RCC 7860 (cell line): Measurements from ENCODE around the gene HAUS1.
"Not testable (repeated sequence)": the region's sequence is repeated elsewhere in the genome, so short reads cannot be mapped to it uniquely, and the experiment has no call there.

Source experiments
- DNase-seq: peaks from one replicate; pipeline ENCODE4 v3.0.0-alpha.2; 2015; ENCODE audit warnings: low spot score
- FAIRE-seq: peaks from 2 replicates; lab custom pipeline; 2012; peaks lifted over from hg19 to GRCh38; lab: Jason Lieb, UNC

HAUS1 gene

DNA sequence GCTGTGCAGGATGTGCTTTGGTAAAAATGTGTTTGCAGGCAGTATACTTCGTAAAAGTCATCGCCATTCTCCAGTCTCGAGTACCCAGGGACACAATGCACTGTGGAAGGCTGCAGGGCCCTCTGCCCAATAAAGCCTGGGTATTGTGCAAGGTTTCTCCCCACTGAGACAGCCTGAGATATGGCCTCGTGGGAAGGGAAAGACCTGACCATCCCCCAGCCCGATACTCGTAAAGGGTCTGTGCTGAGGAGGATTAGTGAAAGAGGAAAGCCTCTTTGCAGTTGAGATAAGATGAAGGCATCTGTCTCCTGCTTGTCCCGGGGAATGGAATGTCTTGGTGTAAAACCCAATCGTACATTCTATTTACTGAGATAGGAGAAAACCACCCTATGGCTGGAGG, 15.7 kb upstream of the HAUS1 start:
- FAIRE-seq, DNase-seq: not testable (repeated sequence)

DNA sequence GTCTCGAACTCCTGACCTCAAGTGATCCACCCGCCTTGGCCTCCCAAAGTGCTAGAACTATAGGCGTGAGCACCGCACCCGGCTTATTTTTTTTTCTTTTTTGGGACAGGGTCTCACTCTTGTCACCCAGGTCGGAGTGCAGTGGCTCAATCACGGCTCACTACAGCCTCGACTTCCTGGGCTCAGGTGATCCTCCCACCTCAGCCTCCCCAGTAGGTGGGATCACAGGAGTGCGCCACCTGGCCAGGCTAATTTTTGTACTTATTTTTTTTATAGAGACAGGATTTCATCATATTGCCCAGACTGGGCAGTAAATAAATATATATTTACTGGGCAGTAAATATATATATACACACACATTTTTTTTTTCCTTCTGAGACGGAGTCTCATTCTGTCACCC, 8.7 kb upstream of the HAUS1 start:
- FAIRE-seq (no peak), DNase-seq (no peak)

DNA sequence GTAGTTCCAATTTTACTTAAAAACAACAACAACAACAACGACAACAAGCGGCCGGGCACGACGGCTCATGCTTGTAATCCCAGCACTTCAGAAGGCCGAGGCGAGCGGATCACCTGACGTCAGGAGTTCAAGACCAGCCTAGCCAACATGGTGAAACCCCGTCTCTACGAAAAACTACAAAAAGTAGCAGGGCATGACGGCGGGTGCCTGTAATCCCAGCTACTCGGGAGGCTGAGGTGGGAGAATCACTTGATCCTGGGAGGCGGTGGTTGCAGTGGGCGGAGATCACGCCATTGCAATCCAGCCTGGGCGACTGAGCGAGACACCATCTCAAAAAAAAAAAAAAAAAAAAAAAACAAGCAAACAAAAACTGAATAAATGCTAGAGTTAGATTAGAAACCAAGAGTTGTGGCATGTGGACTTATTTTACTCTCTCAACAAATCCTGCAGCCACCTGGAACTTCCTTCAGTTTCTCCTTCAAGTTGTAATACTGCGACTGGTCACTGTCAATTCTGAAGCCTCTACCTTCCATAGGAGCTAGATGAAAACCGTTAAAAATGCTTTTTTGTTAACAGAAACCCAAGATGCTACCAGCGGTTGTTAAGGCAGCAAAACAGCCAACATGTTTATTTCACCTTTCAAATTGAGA, 7.4 kb upstream of the HAUS1 start:
- DNase-seq (no peak), FAIRE-seq (no peak)

DNA sequence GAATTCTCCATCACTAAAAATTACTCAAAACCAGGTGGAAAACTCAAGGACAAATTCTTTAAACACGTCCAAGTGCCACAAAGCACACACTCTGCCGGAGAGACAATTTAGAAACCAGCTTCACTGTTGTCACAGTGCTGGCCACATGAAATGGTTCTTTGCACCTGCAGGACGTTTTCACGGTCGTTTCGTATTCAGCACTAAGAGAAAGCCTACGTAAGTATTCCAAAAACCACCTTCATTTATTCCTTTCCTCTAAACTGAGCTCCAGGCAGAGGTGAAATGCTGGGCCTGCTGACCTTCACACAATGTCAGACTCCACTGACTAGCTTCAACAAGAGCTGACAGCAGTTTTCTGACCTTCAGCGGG, 6.8 kb upstream of the HAUS1 start:
- DNase-seq (no peak), FAIRE-seq (no peak)

DNA sequence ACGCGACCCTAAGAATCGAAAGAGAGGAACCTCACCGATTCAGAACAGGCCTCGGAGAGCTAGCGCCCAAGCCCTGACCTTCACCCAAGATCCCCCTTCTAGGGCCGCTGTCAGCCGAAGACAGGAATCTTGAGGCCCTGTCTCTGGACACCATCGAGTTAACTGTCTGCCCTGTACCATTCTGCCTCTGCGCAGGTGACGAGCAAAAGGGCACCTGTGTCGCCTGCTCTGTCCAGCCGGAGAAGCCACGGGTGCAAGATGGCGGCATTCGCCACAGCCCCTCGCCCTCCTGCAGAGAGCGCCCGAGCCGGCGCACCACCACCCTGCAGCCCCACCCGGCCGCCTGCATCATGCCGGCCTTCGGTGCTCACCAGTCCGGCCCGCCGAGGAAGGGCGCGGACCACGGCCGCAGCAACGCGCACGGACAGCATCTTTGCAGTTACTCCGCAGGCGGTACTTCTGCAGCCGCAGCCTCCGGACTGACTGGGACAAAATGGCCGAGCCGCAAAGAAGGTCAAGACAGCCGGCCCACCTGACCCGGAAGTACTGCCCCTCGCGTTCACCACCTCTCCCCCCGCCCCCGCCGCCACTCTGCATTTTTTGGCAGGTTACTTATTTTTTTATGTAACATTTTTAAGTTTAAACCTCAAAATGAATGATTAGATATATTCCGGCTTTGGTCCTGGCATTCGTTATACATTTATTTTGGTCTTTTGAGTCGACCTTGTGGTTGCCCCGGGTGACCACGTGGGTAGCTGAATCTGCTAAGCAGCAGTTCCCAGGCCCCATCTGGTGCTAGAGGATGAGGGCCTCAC, 6.2 kb upstream of the HAUS1 start, which contains the start of gene ATP5F1A:
Gene ATP5F1A (minus strand): TSS at position 496 of the 815 bp plus-strand sequence. CDS start 65 bp downstream, at position 431.
- no peak for FAIRE-seq

DNA sequence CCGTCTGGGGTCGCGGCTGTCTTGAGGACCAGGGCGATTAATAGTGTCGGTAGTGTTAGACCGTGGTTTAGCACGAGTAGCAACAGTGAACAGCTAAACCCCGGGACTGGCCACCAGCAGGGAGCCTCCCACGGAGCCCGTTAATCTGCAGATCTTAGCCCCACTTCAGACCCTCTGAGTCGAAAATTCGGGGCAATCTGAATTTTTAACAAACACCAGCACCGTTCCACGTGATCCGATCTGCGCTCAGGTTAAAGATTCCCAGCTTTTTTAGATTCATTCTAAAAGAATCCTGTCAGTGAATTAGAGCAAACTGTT, 5.6 kb upstream of the HAUS1 start:
- no peak for FAIRE-seq
- DNase-seq = no peak

More for the DNA sequence above, 6.2 kb upstream of the HAUS1 start, which contains the start of gene ATP5F1A:
- peak; percentile 58 for DNase-seq

GRCh38 chr18:46099463-46099862, 4.7 kb upstream of the HAUS1 start:
- FAIRE-seq (no peak), DNase-seq (no peak)

- no peak for DNase-seq
- FAIRE-seq = no peak
Observed at GRCh38 chr18:46109386-46109785, 5.2 kb downstream of the HAUS1 start.

- FAIRE-seq (no peak), DNase-seq (no peak)
Observed at GRCh38 chr18:46110406-46110805, 6.2 kb downstream of the HAUS1 start.

- no peak for DNase-seq
- FAIRE-seq = no peak
Observed at GRCh38 chr18:46113751-46114150, 9.6 kb downstream of the HAUS1 start.

GRCh38 chr18:46126625-46127024, 22.4 kb downstream of the HAUS1 start:
- FAIRE-seq, DNase-seq: not testable (repeated sequence)

DNA sequence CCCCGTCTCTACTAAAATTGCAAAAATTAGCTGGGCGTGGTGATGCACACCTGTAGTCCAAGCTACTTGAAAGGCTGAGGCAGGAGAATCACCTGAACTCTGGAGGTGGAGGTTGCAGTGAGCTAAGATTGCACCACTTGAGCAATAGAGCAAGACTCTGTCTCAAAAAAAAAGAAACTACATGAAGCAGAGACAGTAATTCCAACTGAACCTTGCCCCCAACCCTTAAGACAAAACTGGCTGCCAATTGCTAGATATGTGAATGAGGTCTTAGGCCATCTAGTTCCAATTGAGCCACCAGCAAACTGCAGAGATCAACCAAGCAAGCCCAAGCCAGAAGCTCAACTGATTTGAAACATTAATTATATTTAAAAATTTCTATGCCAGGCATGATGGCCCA, 25.9 kb downstream of the HAUS1 start:
- DNase-seq (no peak), FAIRE-seq (no peak)

GRCh38 chr18:46130549-46130948, 26.4 kb downstream of the HAUS1 start:
- not testable (repeated sequence) for DNase-seq, FAIRE-seq

GRCh38 chr18:46133534-46133933, 29.3 kb downstream of the HAUS1 start:
- DNase-seq (no peak), FAIRE-seq (no peak)

DNA sequence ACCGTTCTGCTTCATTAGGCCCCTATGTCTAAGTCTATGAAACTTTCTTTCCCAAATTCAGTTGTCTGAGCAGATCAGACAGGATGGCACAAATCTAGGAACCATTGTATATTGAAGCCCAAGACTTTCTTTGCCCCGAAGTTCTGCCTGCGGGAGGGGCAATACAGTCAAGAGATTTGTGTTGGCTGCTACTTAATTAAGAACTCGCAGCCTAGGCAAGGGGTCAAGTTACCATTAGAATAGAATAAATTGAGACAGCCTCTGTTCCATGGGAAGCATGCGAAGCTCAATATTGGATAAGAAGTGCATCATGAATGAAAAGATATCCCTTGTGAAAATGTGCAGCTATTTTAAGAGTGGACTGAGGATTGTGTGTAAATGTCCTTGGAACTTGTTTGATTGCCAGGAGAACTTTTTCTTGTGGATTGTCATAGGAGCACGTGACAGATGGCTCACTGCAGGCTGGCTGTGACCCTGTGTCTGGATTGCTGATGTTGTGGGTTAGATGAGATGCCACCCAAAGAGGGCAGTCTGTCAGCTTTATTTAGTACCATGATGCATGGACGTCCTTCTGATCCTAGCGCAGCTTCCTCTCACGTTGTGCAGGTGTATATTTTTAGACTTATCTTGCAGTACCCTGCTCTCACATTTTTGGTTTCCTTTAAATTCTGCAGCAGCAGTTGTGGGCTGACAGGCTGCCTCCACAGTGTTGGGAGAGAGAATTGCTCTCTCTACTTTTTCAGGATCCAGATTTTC, 30.9 kb downstream of the HAUS1 start:
- DNase-seq (no peak), FAIRE-seq (no peak)

DNA sequence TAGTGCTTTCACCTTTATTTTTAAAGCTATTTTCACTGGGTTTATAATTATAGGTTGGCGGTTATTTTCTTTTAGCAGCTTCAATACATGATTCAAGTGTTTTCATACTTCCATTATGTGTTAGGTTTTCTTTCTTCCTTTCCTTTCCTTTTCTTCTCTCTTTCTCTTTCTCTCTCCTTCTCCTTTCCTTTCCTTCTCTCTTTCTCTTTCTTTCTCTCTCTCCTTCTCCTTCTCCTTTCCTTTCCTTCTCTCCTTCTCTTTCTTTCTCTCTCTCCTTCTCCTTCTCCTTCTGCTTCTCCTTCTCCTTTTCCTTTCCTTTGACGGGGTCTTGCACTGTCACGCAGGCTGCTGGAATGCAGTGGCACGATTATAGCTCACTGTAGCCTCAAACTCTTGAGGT, 36.0 kb downstream of the HAUS1 start:
- DNase-seq (no peak), FAIRE-seq (no peak)

- no peak for FAIRE-seq
Observed at GRCh38 chr18:46141199-46141598, 37.0 kb downstream of the HAUS1 start.

DNA sequence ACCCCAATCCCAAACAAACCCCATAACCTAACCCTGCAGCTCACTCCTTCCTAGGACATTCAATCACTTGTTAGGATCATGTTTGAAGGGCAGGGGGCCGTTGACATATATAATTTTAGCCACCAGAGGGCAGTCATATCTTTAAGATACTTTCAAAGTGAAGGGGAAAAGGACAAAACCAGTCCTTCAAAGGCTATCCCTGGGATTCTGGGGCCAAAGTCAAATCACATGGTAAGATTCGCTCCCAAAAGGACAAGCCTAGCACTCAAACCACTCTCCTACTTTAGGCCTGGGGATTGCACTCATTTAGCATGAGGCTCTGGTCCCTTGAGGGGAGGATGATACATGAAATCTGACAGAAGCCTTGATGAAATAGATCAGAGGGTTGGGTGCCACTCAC, 44.6 kb downstream of the HAUS1 start:
- FAIRE-seq = peak; percentile 38
- DNase-seq = peak; percentile 50

More at GRCh38 chr18:46141199-46141598, 37.0 kb downstream of the HAUS1 start:
- DNase-seq = no peak

- peak; percentile 87 for DNase-seq
- FAIRE-seq = peak; percentile 87
Observed at GRCh38 chr18:46152436-46152807, 48.2 kb downstream of the HAUS1 start.

GRCh38 chr18:46152808-46153617, 48.8 kb downstream of the HAUS1 start:
- DNase-seq (peak; percentile 76), FAIRE-seq (no peak)

DNA sequence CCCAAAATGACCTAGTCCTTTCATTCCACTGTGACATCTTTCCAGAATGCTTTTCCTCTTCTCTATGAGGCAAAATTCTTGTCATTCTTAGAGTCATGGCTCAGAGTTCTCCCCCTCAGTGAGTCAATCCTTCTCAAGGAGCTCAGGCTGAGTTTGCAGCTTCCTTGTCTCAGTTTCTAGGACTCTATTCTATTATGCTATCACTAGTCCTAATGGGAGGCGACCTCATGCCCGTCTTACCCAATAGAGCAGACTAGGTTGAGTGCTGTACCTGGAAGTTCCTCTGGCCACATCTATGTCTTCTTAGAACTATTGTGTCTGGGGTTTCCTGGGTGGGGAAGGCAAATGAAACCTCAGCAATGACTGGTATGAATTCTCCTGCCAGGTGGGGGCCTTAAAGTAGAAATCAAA, 51.5 kb downstream of the HAUS1 start:
- DNase-seq (peak; percentile 97), FAIRE-seq (peak; percentile 93)
